HCT116 (cell line): ENCODE data around the gene TRPM5. TPM values are rescaled to one million over a fixed set of nuclear protein-coding genes. Genes with fewer than 3 reads are reported as not detected.

Experiments
- ATAC-seq: fragments of 200-7000 bp; cut with Tn5 transposase; 2 replicates; pipeline ENCODE4 v1.9.1; 2020; ENCODE audit warnings: mild to moderate bottlenecking, moderate library complexity
- BruUV-seq: library from RNA; stranded (reverse); fragments of 400-500 nt; replicated peaks from 2 replicates; lab custom pipeline; 2021; lab: Mats Ljungman, UMichigan
- CTCF ChIA-PET: fragments of 300-600 bp; sonication (Branson Sonifier 250); formaldehyde crosslinking; loops from one replicate; lab custom pipeline; 2021; ENCODE audit warnings: antibody characterized with exemption; lab: Charles Lee
- POLR2A ChIA-PET: fragments of 300-600, 350-600 bp; sonication (Branson Sonifier 250); formaldehyde crosslinking; loops from one replicate; lab custom pipeline; 2021; ENCODE audit warnings: antibody characterized with exemption; lab: Charles Lee
- RAD21 ChIA-PET, 2 experiments: fragments of 300-600 bp; sonication (Branson Sonifier 250); formaldehyde crosslinking; loops; one replicate each; lab custom pipeline; 2023; ENCODE audit warnings: low total read pairs in 2 of 2; ENCODE audit not compliant: uncharacterized antibody in 2 of 2, unreplicated experiment in 2 of 2, low non-redundant PET in 1 of 2; lab: Charles Lee
- DNase-seq: peaks from one replicate; pipeline ENCODE4 v3.0.0-alpha.2; 2010; ENCODE audit warnings: low read depth, low spot score
- H2AFZ ChIP-seq: fragments of 200-600 bp; shearing (Covaris generic), sonication (generic); 2 replicates; pipeline ENCODE4 v1.6.1; 2017; ENCODE audit warnings: low read depth, mixed run types, mixed read lengths, antibody characterized with exemption, low read length; ENCODE audit not compliant: poor library complexity, severe bottlenecking
- H3K27ac ChIP-seq: 2 replicates; pipeline ENCODE4 v1.5.1; 2012; ENCODE audit warnings: low read depth, low read length
- H3K27me3 ChIP-seq: fragments of 200-600 bp; sonication (generic); 2 replicates; pipeline ENCODE4 v1.6.1; 2016; ENCODE audit warnings: mixed run types, low read length, mixed read lengths; ENCODE audit not compliant: insufficient read depth
- H3K36me3 ChIP-seq, 2 experiments: fragments of 200-500 bp in 1 of 2; fragments of 200-600 bp in 1 of 2; sonication (Bioruptor generic) in 1 of 2; sonication (generic) in 1 of 2; 2 replicates each; pipeline versions ENCODE4 v1.5.1 to v1.6.1; 2014 to 2016; ENCODE audit warnings: low read length in 2 of 2, inconsistent platforms in 1 of 2, mixed read lengths in 1 of 2, mixed run types in 1 of 2; ENCODE audit not compliant: insufficient read depth in 2 of 2, control insufficient read depth in 1 of 2
- H3K4me1 ChIP-seq, 2 experiments: fragments of 200-600 bp in 1 of 2; sonication (generic) in 1 of 2; 2 replicates each; pipeline versions ENCODE4 v1.5.1 to v1.6.1; 2012 to 2017; ENCODE audit warnings: low read length in 2 of 2, inconsistent platforms in 1 of 2, mild to moderate bottlenecking in 1 of 2, mixed read lengths in 1 of 2, mixed run types in 1 of 2, moderate library complexity in 1 of 2; ENCODE audit not compliant: insufficient read depth in 2 of 2, control insufficient read depth in 1 of 2
- H3K4me2 ChIP-seq: fragments of 200-600 bp; sonication (generic); 2 replicates; pipeline ENCODE4 v1.6.1; 2017; ENCODE audit warnings: mixed run types, low read length, mixed read lengths
- H3K4me3 ChIP-seq, 2 experiments: fragments of 200-600 bp in 1 of 2; sonication (generic) in 1 of 2; replicated peaks in 1 of 2; 2 replicates each; pipeline ENCODE4 v1.5.1; 2011 to 2016; ENCODE audit warnings: low read length in 2 of 2, control low read depth in 1 of 2, low read depth in 1 of 2, mild to moderate bottlenecking in 1 of 2, mixed read lengths in 1 of 2, mixed run types in 1 of 2
- H3K79me2 ChIP-seq: fragments of 200-600 bp; sonication (generic); 2 replicates; pipeline ENCODE4 v1.6.1; 2017; ENCODE audit warnings: mild to moderate bottlenecking, mixed run types, low read length, moderate library complexity, mixed read lengths; ENCODE audit not compliant: insufficient read depth
- H3K9ac ChIP-seq: fragments of 200-600 bp; sonication (generic); 2 replicates; pipeline ENCODE4 v1.6.1; 2016; ENCODE audit warnings: low read length, mixed read lengths
- H3K9me2 ChIP-seq: fragments of 200-600 bp; sonication (generic), shearing (Covaris generic); 2 replicates; pipeline ENCODE4 v1.6.1; 2017; ENCODE audit warnings: mixed run types, mild to moderate bottlenecking, moderate library complexity; ENCODE audit not compliant: insufficient read depth
- H3K9me3 ChIP-seq, 2 experiments: fragments of 200-500 bp in 1 of 2; fragments of 200-600 bp in 1 of 2; sonication (Bioruptor generic) in 1 of 2; sonication (generic) in 1 of 2; 2 replicates each; pipeline ENCODE4 v1.6.1; 2014 to 2017; ENCODE audit warnings: low read length in 2 of 2, mixed read lengths in 2 of 2, inconsistent platforms in 1 of 2, low read depth in 1 of 2, mild to moderate bottlenecking in 1 of 2, mixed run types in 1 of 2, moderate library complexity in 1 of 2; ENCODE audit not compliant: control insufficient read depth in 1 of 2, insufficient read depth in 1 of 2
- H4K20me1 ChIP-seq: fragments of 200-600 bp; sonication (generic), shearing (Covaris generic); 2 replicates; pipeline ENCODE4 v1.6.1; 2017; ENCODE audit warnings: mixed run types, mild to moderate bottlenecking, moderate library complexity; ENCODE audit not compliant: insufficient read depth
- CTCF ChIP-seq, 3 experiments: fragments of 200-600 bp in 1 of 3; sonication (generic) in 1 of 3; IDR thresholded peaks in 2 of 3; conservative IDR thresholded peaks in 1 of 3; 2 replicates each; pipeline ENCODE4 v1.5.1; 2012 to 2017; ENCODE audit warnings: low read depth in 2 of 3, low read length in 2 of 3, antibody characterized with exemption in 1 of 3, borderline replicate concordance in 1 of 3, control low read depth in 1 of 3, mild to moderate bottlenecking in 1 of 3, mixed read lengths in 1 of 3, mixed run types in 1 of 3, moderate library complexity in 1 of 3; ENCODE audit not compliant: insufficient read depth in 1 of 3
- EZH2 ChIP-seq: fragments of 200-600 bp; sonication (generic); IDR thresholded peaks from 2 replicates; pipeline ENCODE4 v1.6.1; 2017; ENCODE audit warnings: antibody characterized with exemption, mixed run types
- REST ChIP-seq: IDR thresholded peaks from 2 replicates; pipeline ENCODE4 v1.6.1; 2012; ENCODE audit warnings: low read depth
- ZNF274 ChIP-seq: fragments of 200-500 bp; sonication (Bioruptor generic); IDR thresholded peaks from 2 replicates; pipeline ENCODE4 v1.6.1; 2014; ENCODE audit warnings: mild to moderate bottlenecking, low read depth, low read length, inconsistent platforms
- intact Hi-C: fragments of 100-400 bp; cut with micrococcal nuclease; formaldehyde crosslinking; loops from 2 replicates; pipeline ENCODE4 v1.10.0; 2022
- total RNA-seq: library from RNA; stranded (reverse); gene quantifications from one replicate; pipeline ENCODE4 v1.2.1, GENCODE V29; 2021; ENCODE audit not compliant: unreplicated experiment

The TRPM5 gene
- total RNA-seq, 1 experiment from 2014 or later = 0.07 TPM

- no peaks in the 10 kb centered on the region for H4K20me1 ChIP-seq
- RAD21 ChIA-PET = no interaction called here
- H3K4me3 ChIP-seq = no peak overlapping the region
- ATAC-seq (no peak), DNase-seq (no peak)
- H3K27me3 ChIP-seq = no peaks in the 10 kb centered on the region
- H3K4me1 ChIP-seq = peaks cover 0 to 12% of the 10 kb centered on the region in 2 experiments; a peak in 2 of 4 replicates
- POLR2A ChIA-PET = no interaction called here
- H3K9me3 ChIP-seq = no peaks in the 10 kb centered on the region
- intact Hi-C loops = no loop called here
- no peak overlapping the region for H3K4me2 ChIP-seq
- H3K36me3 ChIP-seq = no peaks in the 10 kb centered on the region
- BruUV-seq = no TSS peak
- H3K9me2 ChIP-seq = no peaks in the 10 kb centered on the region
- no peak overlapping the region for H2AFZ ChIP-seq
- CTCF ChIA-PET = no interaction called here
- H3K79me2 ChIP-seq = no peaks in the 10 kb centered on the region
- H3K9ac ChIP-seq = no peak overlapping the region
- no peak overlapping the region for H3K27ac ChIP-seq
- TF ChIP-seq ZNF274 (no peak), CTCF (IDR thresholded peaks at IDR 0.05 in 2 of 3, conservative IDR thresholded peaks at IDR 0.05 in 1 of 3; ENCODE audit: borderline replicate concordance in 1 of 3, insufficient read depth in 1 of 3, low read depth in 2 of 3, low read length in 2 of 3) (peak in 2 of 3 experiments; percentile 32 to 38; a peak in 3 of 6 replicates)
Observed at GRCh38 chr11:2415601-2416380, 28.5 kb downstream of the TRPM5 start.

GRCh38 chr11:2415171-2415570 lies 29.1 kb downstream of the TRPM5 start:
- ATAC-seq (no peak), DNase-seq (no peak)
- TF ChIP-seq EZH2 = no peak
- TF ChIP-seq REST = no peak
- Histone ChIP-seq H3K79me2 (no peaks in the 10 kb centered on the region), H3K9ac (no peak overlapping the region), H3K27me3 (no peaks in the 10 kb centered on the region), H3K27ac (no peak overlapping the region), H2AFZ (no peak overlapping the region), H3K9me2 (no peaks in the 10 kb centered on the region), H3K4me2 (no peak overlapping the region), H3K4me3 (no peak overlapping the region), H3K9me3 (no peaks in the 10 kb centered on the region), H4K20me1 (no peaks in the 10 kb centered on the region), H3K4me1 (peaks cover 0 to 5% of the 10 kb centered on the region in 2 experiments; a peak in 2 of 4 replicates), H3K36me3 (no peaks in the 10 kb centered on the region)
- RAD21 ChIA-PET = no interaction called here
- intact Hi-C loops = no loop called here
- CTCF ChIA-PET = no interaction called here
- no TSS peak for BruUV-seq
- POLR2A ChIA-PET = no interaction called here
